DMS53 treated with DMSO at 0.1 percent for 48 hours (cell line): ENCODE measurements around the gene CXXC1.
A peak's percentile ranks its signal among the peaks of the same experiment; 100 is the strongest.
"Not testable (repeated sequence)": the region's sequence is repeated elsewhere in the genome, so short reads cannot be mapped to it uniquely, and the experiment has no call there.

Experiments used
- DNase-seq: peaks from one replicate; lab custom pipeline; 2025; ENCODE audit not compliant: unreplicated experiment; lab: John Stamatoyannopoulos, UW

Gene CXXC1

DNA sequence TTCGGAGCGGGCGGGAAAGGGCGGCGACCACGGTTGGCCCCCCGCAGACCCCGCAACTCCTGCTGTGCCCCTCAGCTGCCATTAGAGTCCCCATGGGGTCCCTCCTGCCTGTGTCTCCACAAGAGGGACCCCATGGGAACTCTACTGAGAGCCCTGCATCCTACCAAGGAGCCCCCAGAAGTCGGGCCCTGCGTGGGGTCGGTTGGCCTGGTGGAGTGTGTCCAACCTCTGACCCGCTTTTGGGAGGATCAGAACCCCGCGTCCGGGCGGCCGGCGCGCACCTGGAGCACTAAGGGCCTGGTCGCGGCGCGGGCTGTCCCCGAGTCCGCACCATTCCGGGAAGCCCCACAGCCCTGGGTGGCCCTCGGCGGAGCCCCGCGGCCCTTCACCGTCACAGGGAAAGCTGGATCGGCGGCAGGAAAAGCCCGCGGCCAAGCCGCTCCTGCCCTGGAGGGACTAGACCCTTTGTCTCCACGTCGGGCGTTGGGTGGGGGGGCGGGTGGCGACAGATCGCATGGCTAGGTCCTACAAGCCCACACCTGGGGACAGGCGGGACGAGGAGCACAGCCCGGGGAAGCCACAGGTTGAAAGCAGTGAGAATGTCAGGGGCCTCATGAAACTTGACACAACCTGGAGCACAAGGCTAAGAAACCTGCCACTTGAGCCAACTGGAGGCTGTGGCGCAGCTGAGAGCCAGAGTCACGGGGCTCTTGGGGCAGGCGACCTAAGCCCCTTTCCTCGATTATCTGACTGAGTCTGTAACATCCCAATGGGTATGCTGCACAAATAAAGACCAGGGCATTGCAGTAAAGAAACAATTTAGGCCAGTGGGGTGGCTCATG lies 11.2 kb upstream of the CXXC1 start:
- no peak for DNase-seq

DNA sequence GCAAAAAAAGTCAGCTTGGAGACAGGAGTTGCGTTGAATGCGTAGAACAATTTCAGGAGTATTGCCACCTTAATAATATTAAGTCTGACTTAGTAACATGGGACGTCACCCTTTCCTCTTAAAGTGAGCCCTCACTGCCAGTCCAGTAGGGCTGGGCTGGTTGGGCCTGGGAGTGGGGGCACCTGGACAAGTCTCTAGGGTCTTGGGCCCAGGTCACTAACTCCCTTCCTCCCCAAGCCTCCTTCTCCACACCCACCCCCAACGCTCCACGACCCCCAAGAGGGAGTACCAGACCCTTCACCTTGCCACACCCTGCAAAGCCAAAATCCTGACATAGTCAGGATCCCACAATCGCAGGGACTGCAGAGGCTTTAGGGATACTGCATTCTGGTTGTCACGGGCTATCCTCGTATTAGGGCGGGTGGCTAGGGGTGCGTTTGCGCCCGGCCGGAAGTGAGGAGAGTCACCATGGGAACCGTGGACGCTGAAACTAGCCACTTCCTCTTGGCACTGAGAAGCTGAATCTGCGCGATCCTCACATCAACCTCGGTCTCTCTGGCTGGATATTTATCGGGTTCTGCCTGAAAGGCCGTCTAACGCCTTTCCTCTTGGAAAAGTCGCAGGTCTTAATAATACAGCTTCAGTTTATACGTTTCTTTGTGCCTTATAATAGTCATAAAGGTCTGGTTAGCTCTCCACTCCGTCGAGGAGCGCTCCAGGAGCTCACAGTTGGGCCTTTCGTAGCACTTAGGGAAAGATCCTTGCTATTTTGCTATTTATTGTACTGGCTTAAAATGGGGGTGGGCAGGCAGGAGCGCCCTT lies 10.3 kb upstream of the CXXC1 start:
- peak; percentile 87 for DNase-seq

DNA sequence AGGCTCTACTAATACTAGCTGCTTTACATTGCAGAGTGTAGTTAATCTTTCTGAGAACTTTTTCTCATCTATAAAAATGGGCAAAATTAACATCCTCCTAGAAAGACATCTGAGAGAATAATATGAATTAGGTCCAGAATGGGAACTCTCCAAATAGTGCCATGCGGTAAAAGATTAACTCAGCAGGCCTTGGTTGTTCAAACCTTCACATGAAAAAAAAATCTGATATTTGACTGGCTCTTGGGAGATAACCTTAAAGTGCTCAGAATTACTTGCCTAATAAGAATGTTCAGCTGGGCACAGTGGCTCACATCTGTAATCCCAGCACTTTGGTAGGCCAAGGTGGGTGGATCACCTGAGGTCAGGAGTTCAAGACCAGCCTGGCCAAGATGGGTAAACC lies 5.5 kb upstream of the CXXC1 start:
- DNase-seq, result no peak

DNA sequence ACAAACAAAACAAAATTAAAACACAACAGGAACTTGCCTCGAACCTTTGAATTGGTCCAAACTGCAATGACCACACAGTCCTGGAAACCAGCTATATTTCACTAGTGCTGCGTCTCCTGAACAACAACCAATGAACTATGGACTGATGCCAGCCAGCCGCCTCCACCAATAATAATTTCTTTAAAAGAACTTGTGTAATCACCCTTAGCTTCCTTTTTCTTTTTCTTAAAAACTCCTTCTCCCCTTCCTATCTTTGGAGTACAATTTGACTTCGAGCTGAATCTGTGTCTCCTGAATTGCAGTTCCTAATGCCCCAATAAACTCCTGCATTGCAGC lies 1.6 kb upstream of the CXXC1 start:
- DNase-seq, result no peak

DNA sequence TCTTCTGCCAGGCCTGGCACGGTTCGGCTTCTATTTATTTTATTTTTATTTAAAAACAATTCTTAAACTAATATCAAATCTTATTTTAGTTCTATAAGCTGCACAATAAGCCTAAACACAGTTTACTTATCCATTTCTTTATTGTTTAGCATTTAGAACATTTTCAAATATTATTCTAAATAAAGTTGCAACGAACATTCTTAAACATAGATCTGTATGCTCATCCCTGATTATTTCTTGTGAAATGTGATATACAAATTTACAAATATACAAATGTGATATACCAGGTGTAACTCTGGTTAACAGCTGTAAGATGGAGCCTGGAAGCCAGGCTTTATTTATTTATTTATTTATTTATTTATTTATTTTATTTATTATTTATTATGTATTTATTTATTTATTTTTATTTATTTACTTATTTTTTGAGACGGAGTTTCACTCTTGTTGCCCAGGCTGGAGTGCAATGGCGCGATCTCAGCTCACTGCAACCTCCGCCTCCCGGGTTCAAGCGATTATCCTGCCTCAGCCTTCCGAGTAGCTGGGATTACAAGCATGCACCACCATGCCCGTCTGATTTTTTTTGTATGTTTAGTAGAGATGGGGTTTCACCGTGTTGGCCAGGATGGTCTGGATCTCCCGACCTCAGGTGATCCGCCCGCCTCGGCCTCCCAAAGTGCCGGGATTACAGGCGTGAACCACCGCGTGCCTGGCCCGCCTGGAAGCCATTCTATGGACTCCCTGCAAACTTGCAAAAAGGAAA lies 1.0 kb upstream of the CXXC1 start:
- DNase-seq, result not testable (repeated sequence)

DNA sequence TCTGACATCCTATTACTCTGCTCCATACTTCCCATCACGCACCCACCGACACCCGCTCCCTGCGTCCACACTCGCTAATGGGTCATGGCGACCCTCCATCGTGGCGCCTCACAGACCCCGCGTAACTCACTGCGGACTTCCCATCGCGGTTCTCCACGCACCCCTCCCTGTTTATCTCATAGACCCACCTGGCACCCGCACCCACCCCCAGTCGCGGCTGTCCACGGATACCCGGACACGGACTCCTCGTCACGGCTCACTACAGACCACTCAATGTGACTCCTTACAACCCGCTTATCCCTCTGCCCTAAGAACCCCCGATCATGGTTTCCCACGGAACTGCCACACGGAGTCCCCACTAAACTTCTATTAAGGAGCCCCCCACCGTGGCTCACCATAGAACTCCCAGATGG lies 458 bp downstream of the CXXC1 start:
- DNase-seq, result no peak

DNA sequence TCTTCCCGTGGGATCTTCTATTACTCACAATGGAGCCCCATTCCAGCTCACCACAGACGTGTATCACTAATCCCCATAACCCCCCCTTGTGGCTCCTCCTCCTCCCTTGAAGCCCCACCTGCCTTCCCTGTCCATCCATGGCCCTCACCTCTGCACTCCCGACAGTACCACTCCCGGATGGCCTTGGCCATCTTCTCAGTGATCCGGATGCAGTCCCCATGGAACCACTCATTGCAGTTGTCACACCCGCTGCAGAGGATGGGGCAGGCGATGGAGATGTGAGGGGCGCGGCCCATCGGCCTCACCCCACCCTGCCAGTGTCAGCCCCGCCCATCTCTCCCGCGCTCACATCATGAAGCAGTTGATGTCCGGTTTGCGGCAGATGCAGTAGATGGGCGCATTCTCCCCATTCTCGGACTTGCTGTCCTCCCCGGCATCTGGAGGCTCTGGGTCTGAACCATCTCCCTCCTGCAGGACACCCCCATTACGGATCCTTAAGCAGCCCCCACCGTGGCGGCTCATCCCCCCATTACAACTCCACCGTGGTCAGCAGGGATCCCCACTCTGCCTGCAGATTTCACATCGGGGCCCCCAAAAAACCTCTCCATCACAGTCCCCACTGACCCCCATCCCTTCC lies 983 bp downstream of the CXXC1 start:
- DNase-seq, result no peak

DNA sequence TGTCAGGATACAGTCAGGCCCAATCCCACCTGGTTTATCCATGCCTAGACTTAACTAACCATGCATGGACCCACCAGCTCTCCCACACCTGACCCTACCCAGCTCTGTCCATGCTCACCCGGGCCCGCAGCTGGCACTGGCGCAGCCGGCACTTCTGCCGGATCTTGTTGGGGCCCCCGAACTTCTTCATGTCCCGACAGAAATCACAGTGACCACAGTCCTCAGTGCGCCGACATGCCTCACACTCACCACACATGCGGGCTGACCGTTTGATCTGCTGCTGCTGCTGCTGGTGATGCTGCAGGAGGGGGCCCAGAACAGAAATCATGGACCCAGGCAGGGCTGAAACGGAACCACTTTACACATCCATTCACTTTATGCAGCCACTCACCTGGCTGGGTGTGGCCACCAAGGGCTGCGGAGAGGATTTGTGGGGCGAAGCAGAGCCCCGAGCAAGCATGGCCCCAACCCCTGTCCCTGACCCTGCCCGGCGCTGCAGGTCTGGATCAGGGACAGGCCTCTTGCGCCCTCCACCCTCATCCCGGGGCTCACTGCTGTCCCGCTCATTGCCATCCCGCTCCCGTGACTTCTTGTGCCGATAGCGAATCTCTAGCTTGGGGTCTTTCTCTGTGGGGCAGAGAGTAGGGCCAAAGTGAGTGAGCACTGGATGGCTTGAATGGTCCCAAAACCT lies 1.7 kb downstream of the CXXC1 start:
- DNase-seq, result no peak

DNA sequence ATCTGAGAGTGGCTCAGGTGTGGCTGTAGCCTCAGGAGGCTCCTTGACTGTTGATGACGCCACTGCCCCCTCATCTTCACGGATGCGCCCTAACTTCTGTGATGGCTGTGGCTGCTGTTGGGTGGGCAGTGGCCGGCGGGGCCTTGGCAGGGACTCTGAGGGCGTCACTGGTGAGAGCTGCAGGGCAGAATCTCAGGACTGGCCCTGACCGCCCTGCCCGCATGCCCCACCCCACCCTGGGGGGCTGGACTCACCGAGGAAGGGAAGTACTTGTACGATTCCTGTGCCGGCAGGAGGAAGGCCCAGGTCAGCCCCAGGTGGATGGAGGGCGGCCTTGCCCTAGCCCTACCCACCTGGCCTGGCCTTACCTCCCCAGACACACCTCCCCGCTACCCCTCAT lies 2.4 kb downstream of the CXXC1 start:
- DNase-seq, result no peak

DNA sequence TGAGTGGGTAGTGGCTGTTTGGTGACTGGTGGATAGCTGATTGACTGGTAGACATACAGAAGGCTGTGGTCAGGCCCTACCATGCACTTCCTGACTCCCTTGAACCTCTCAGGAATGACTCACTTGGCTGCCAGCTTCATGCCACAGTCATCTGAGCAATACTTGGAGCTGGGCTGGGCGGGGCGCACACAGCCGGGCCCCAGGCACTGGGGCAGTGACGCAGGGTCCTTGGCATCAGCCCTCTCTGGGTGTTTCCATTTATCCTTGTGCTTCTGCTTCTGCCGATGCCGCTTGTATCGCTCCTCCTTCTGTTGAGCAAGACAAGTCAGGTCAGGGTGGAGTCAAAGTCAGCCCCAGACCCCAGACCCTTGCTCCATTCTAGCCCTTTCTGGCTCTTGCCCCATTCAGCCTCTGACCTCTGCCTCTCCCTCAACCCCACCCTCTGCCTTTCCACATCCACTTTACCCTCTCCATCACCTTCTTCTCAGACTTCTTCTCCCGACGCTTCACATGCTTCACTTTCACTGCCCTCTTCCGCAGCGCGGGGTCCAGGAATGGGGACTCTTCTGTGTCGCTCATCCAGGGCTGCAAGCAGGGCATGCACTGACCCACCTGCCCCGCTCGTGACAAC lies 3.1 kb downstream of the CXXC1 start:
- DNase-seq, result no peak

DNA sequence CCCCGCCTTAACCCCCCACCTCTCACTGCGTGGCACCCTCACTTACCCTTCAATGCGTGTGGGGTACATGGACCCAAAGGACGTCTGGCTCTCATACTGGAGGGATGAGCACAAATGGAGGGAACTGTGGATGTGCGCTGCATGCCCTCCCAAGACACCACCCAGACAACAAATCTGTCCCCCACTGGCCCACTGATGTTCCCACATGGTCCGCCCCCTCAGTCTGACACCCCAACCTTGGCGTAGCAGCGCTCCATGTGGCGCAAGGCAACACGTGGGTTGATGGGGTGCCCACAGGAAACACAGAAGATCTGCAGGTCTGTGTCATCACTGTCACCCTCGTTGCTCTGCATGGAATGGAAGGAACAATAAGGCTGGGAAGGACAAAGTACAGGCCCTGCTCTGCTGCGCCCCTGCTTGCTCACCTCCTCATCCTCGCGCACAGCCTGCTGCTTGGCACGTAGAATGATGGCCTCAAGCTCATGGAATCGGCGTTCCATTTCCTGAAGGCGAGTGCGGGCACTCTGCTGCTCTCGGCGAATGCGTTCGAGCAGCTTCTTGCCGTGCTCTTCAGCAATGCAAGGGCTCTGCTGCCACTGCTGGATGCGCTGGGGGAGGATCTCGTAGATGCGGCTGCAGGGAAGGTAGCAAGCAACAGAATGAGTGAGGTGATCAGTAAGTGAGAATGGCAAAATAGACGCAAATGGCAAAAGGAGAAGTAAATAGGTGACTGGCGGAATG lies 3.9 kb downstream of the CXXC1 start:
- no peak for DNase-seq

DNA sequence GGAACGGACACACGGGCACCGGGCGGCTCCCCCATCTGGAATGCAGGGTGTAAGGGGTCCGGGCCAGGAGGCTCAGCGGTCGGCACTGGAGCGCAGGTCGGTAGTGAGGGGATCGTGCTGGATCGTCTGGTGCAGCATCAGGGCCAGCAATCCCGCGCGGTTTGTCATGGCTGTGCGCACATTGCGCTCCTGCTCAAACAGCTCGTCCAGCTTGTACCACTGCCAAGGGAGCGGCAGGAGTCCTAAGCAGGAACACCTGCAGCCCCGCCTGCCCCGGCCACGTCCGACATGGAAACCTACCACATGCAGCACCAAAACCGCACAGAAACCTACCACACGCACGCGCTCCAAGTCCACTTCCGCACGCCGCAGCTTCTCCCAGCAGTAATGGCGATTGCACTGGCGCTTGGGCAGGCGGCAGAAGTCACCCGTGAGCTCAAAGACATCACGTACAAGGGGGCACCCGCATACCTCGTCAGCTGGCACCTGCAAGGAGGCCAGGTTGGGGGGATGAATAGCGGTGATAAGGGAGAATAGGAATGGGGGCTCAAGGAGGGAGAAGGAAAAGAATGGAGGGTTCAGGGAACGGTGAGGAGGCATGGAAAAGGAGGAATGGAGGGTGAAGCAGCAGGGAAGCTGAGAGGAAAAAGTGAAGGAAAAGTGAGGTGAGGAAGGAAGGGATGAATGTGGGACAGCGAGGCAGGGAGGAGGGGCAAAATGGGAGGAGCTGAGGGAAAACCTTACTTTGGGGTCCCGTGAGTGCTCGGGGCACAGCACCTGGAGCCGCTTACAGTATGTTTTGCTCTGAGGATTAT lies 4.8 kb downstream of the CXXC1 start:
- no peak for DNase-seq

DNA sequence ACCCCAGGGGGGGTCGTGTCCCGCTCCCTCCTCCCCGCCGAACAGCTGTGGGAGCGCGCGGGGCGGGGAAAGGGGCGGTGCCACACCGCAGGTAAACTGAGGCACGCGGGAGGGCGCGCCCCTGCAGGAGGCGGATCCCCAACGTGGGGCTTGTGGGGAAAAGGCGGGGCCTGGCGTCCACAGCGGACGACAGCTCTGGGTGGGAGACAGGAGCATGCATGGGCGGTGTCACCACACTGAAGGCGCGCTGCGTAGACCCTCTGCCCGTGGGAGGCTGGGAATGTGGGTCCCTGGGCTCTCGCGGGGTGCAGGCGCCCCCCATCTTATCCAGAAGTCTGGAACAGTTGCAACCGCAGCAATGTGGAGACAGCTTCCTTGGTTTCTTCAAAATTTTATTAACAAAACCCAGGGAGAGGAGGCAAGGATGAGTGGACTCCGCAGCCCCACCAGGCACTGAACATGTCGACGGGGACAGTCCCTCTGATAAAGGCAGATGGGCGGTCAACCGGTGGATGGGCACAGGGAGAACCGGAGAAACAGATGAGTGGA lies 5.4 kb downstream of the CXXC1 start:
- no peak for DNase-seq

DNA sequence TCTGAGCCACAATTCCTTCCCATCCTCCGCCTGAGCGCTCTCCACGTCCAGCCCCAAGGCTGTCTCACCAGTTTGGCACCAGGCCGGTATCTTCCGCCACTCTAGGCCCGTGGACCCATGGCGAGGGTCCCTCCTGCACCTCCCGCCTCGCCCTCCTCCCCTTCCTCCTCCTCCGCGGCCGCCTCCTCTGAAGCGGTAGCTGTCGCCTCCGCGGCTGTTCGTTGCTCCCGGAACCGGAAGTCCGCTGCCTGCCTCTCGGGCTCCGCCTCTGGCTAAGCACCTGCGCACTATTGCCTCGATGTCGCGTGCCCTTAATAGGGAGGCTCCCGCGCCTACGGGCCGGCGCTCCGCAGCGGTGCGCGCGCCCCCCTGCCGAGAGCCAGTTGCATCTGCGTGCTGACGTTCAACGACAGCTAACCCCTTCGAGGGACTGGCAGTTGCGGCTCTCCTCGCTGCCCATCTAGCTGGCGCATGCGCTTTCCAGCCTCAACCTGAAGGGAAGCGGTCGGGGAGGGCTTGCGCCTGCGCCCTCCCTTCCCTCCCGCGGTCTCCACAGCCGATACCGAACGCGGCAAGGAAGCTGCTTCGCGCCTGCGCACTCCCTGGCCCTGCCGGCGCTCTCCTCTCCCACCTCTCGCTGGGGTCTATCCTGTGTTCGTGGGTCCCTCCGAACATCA lies 6.1 kb downstream of the CXXC1 start, which contains the start of gene MBD1:
Gene MBD1 (minus strand): TSS at position 229 of the 677 bp plus-strand sequence. CDS start 1,531 bp downstream, outside the sequence.
- DNase-seq, result peak; percentile 100

DNA sequence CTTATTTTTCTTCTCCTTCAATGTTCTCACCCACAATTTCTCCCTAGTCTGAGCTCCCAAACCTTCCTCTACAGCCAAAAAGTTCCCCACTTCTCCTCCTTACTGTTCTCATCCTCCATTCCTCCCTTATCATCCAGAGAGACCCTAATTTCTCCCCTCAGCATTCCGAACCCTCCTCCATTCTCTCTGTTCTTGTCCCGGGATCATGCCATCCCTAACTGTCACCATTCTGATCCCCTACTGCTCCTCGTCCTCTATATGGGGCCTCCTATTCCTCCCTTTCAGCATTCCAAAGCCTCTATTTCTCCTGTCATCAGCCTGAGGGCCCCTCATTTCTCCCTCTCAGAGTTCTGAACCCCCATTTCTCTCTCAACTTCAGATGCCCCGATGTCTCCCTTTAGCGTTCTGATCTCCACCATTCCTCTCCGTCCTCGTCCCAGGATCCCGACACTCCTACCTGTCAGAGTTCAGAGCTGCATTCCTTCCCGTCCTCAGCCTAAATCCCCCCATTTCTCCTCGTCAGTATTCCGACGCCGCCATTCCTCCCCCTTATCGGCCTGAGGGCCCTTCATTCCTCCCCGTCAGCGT lies 6.7 kb downstream of the CXXC1 start:
- no peak for DNase-seq

DNA sequence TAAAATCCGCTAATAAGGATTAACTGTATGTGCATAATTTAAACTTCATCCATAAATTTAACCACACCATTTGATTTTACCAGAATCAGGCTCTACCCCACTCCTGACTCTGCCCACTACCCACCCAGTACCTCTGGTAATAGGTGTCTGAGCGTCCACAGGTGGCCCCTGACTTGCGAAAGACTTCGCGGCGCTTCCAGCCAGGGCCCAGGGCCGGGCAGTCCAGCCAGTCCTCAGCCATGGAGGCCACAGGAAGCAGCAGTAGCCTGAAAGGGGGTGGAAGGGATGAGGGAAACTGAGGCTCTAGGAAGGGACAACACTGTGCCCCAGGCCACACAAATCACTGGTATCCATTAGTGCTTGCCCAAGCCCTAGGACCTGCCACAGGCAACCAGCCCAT lies 7.7 kb downstream of the CXXC1 start:
- DNase-seq, result no peak

DNA sequence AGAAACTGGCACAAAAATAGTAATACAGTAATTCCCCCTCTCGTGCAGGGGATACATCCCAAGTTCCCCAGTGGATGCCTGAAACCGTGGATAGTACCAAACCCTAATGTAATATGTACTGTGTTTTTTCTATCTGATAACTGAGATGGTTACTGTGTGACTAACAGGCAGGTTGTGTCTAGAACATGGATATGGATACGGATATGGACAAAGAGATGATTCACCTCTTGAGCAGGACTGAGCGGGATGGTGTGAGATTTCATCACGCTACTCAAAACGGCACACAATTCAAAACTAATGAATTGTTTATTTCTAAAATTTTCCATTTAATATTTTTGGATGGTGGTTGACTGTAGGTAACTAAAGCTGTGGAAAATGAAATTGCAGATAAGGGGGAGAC lies 9.6 kb downstream of the CXXC1 start:
- peak; percentile 13 for DNase-seq
